GM10248 (cell line): ENCODE data around the gene PKD1L1.

Experiments
- CTCF ChIA-PET: fragments of 300-600 bp; sonication (Branson Sonifier 250); formaldehyde crosslinking; extraction: SDS; loops from one replicate; lab custom pipeline; 2021; ENCODE audit warnings: antibody characterized with exemption; lab: Yijun Ruan, JAX
- POLR2A ChIA-PET: fragments of 350-650 bp; sonication (Branson Sonifier 250); formaldehyde crosslinking; extraction: SDS; loops from one replicate; lab custom pipeline; 2020; ENCODE audit warnings: antibody characterized with exemption; lab: Yijun Ruan, JAX
- DNase-seq: peaks from one replicate; pipeline ENCODE4 v3.0.0; 2012; ENCODE audit errors: extremely low spot score
- CTCF ChIP-seq: IDR thresholded peaks from 2 replicates; pipeline ENCODE4 v1.5.1; 2012; ENCODE audit warnings: mild to moderate bottlenecking, low read depth; ENCODE audit errors: extremely low read depth, missing control alignments, control extremely low read depth

Gene PKD1L1

GRCh38 chr7:47938574-47939165 is 9.6 kb downstream of the PKD1L1 start:
- ChIA-PET POLR2A (interaction anchor here (1.5 kb wide), 1 partner anchor 146 kb away, joined by 3 read pairs; no protein-coding TSS in a partner anchor), CTCF (interaction anchor here (0.7 to 4.4 kb wide), 19 partner anchors 10 to 672 kb away, joined by 3 to 24 read pairs (median 5); partner anchors contain the start of gene PKD1L1)
- DNase-seq = no peak
- peak; percentile 24 for TF ChIP-seq CTCF

- POLR2A ChIA-PET = interaction anchor here (0.6 to 1.5 kb wide), 3 partner anchors 16 to 147 kb away, joined by 3 to 4 read pairs (median 3); no protein-coding TSS in a partner anchor
Observed at GRCh38 chr7:47937711-47938573, 10.3 kb downstream of the PKD1L1 start.

GRCh38 chr7:47937065-47937687 is 11.1 kb downstream of the PKD1L1 start:
- ChIA-PET CTCF (interaction anchor here (1.0 to 4.4 kb wide), 9 partner anchors 8 to 173 kb away, joined by 3 to 24 read pairs (median 6); partner anchors contain the start of gene PKD1L1), POLR2A (interaction anchor here (0.7 to 1.5 kb wide), 2 partner anchors 16 to 147 kb away, joined by 3 to 4 read pairs; no protein-coding TSS in a partner anchor)
- no peak for TF ChIP-seq CTCF
- peak; percentile 90 for DNase-seq

More at GRCh38 chr7:47937711-47938573, 10.3 kb downstream of the PKD1L1 start:
- peak; percentile 46 for DNase-seq
- CTCF ChIA-PET = interaction anchor here (0.7 to 4.4 kb wide), 19 partner anchors 7 to 217 kb away, joined by 3 to 24 read pairs (median 5); partner anchors contain the start of gene PKD1L1
- peak; percentile 20 for TF ChIP-seq CTCF

- DNase-seq = no peak
- no peak for TF ChIP-seq CTCF
- POLR2A ChIA-PET = no interaction called here
- CTCF ChIA-PET = interaction anchor here (1.1 to 4.4 kb wide), 5 partner anchors 9 to 84 kb away, joined by 3 to 24 read pairs (median 5); partner anchors contain the start of gene PKD1L1
Observed at GRCh38 chr7:47936323-47936722, 11.9 kb downstream of the PKD1L1 start.

GRCh38 chr7:47935336-47935735 is 12.9 kb downstream of the PKD1L1 start:
- ChIA-PET POLR2A (no interaction called here), CTCF (interaction anchor here (1.0 to 2.0 kb wide), 3 partner anchors 10 to 174 kb away, joined by 3 to 7 read pairs (median 5); no protein-coding TSS in a partner anchor)
- TF ChIP-seq CTCF = no peak
- no peak for DNase-seq

GRCh38 chr7:47934831-47935230 is 13.4 kb downstream of the PKD1L1 start:
- ChIA-PET POLR2A (no interaction called here), CTCF (interaction anchor here (1.0 to 2.0 kb wide), 2 partner anchors 10 to 175 kb away, joined by 3 to 7 read pairs; no protein-coding TSS in a partner anchor)
- TF ChIP-seq CTCF = no peak

More at GRCh38 chr7:47934831-47935230, 13.4 kb downstream of the PKD1L1 start:
- DNase-seq = no peak
